SW 1271 (cell line): ENCODE measurements around the gene GPD2.

Experiments
- DNase-seq, 2 experiments: peaks; one replicate each; lab custom pipeline; 2025; lab: John Stamatoyannopoulos, UW

The GPD2 gene

GRCh38 chr2:156532989-156533388, 96.8 kb downstream of the GPD2 start:
- DNase-seq: no peak

- no peak for DNase-seq
Observed at GRCh38 chr2:156536534-156536933, 100.4 kb downstream of the GPD2 start.

GRCh38 chr2:156537141-156537540, 101.0 kb downstream of the GPD2 start:
- DNase-seq: no peak

GRCh38 chr2:156538083-156538504, 101.9 kb downstream of the GPD2 start:
- DNase-seq: no peak

- no peak for DNase-seq
Observed at GRCh38 chr2:156539086-156539860, 103.1 kb downstream of the GPD2 start.

- DNase-seq: no peak
Observed at GRCh38 chr2:156540706-156541105, 104.5 kb downstream of the GPD2 start.

GRCh38 chr2:156541229-156541628, 105.0 kb downstream of the GPD2 start:
- DNase-seq: no peak

GRCh38 chr2:156541706-156542105, 105.5 kb downstream of the GPD2 start:
- no peak for DNase-seq

- DNase-seq: no peak
Observed at GRCh38 chr2:156548413-156548812, 112.2 kb downstream of the GPD2 start.

- no peak for DNase-seq
Observed at GRCh38 chr2:156553714-156554442, 117.7 kb downstream of the GPD2 start.

GRCh38 chr2:156561326-156561725, 125.1 kb downstream of the GPD2 start:
- DNase-seq: no peak

- no peak for DNase-seq
Observed at GRCh38 chr2:156562124-156562523, 125.9 kb downstream of the GPD2 start.

- no peak for DNase-seq
Observed at GRCh38 chr2:156563994-156564753, 128.0 kb downstream of the GPD2 start.

- DNase-seq: peak in 1 of 2 experiments; percentile 22
Observed at GRCh38 chr2:156565066-156565710, 129.0 kb downstream of the GPD2 start.

GRCh38 chr2:156573710-156574109, 137.5 kb downstream of the GPD2 start:
- no peak for DNase-seq

- DNase-seq: no peak
Observed at GRCh38 chr2:156574112-156574511, 137.9 kb downstream of the GPD2 start.

GRCh38 chr2:156576005-156576404, 139.8 kb downstream of the GPD2 start:
- no peak for DNase-seq

GRCh38 chr2:156580501-156580900, 144.3 kb downstream of the GPD2 start:
- DNase-seq: no peak

- no peak for DNase-seq
Observed at GRCh38 chr2:156581280-156581679, 145.1 kb downstream of the GPD2 start.

- DNase-seq: no peak
Observed at GRCh38 chr2:156585457-156585856, 149.3 kb downstream of the GPD2 start.

- no peak for DNase-seq
Observed at GRCh38 chr2:156586621-156587020, 150.4 kb downstream of the GPD2 start.
